GM23248 (cell line): Measurements from ENCODE around the gene TMEM63C.
"Not testable (repeated sequence)": the region's sequence is repeated elsewhere in the genome, so short reads cannot be mapped to it uniquely, and the experiment has no call there.

ENCODE experiments used
- EZH2 ChIP-seq: fragments of 200-600 bp; sonication (generic); IDR thresholded peaks from 2 replicates; pipeline ENCODE4 v1.6.1; 2018; ENCODE audit warnings: antibody characterized with exemption, mild to moderate bottlenecking; ENCODE audit not compliant: insufficient read depth, poor library complexity, severe bottlenecking
- EZH2phosphoT487 ChIP-seq: fragments of 200-600 bp; sonication (generic); IDR thresholded peaks from 2 replicates; pipeline ENCODE4 v1.6.1; 2018; ENCODE audit warnings: antibody characterized with exemption, moderate library complexity, mild to moderate bottlenecking, low read depth; ENCODE audit not compliant: insufficient read depth

DNA sequence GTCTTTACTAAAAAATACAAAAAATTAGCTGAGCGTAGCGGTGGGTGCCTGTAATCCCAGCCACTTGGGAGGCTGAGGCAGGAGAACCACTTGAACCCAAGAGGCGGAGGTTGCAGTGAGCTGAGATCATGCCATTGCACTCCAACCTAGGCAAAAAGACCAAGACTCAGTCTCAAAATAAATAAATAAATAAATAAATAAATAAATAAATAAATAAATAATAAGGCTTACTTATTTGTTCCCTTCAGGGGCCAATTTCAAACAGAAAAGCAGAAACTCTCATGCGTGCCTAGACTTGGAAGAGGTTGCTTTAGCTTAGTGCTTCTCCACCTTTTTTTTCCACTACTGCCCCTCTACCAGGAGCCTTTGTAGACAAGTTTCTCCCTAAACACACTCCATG lies 99.3 kb downstream of the TMEM63C start:
- TF ChIP-seq EZH2, EZH2phosphoT487: not testable (repeated sequence)
